K562 (cell line): Measurements from ENCODE around the gene SOX6. TPM values are rescaled to one million over a fixed set of nuclear protein-coding genes. Genes with fewer than 3 reads are reported as not detected.
A peak's percentile ranks its signal among the peaks of the same experiment; 100 is the strongest.

Source experiments
- ATAC-seq: fragments of 200-7000 bp; cut with Tn5 transposase; 3 replicates; pipeline ENCODE4 v1.9.1; 2020; ENCODE audit warnings: moderate library complexity
- BruUV-seq: library from RNA; stranded (reverse); fragments of 400-500 nt; replicated peaks from 2 replicates; lab custom pipeline; 2021; lab: Mats Ljungman, UMichigan
- CTCF ChIA-PET: fragments of 300-600 bp; formaldehyde crosslinking; extraction: SDS; loops from one replicate; lab custom pipeline; 2021; ENCODE audit warnings: low intra/inter-chr PET ratio; lab: Yijun Ruan, JAX
- POLR2A ChIA-PET: fragments of 300-600, 350-650 bp; sonication (Branson Sonifier 250); formaldehyde crosslinking; extraction: SDS; loops from one replicate; lab custom pipeline; 2021; ENCODE audit warnings: antibody characterized with exemption, inconsistent platforms; lab: Yijun Ruan, JAX
- DNase-seq, 4 experiments: peaks; one replicate each; pipeline versions ENCODE4 v3.0.0 to v3.0.0-alpha.2; 2011 to 2018; ENCODE audit warnings: low spot score in 3 of 4, mixed read lengths in 3 of 4; ENCODE audit errors: extremely low read depth in 1 of 4
- FAIRE-seq: peaks from 2 replicates; lab custom pipeline; 2011; peaks lifted over from hg19 to GRCh38; lab: Jason Lieb, UNC
- H2AFZ ChIP-seq: 2 replicates; pipeline ENCODE4 v1.6.0; 2011; ENCODE audit warnings: low read depth, low read length, control low read depth, inconsistent platforms
- H3K27ac ChIP-seq: fragments of 200-600 bp; 3 replicates; pipeline ENCODE4 v1.8.0; 2011; ENCODE audit warnings: low read depth, mild to moderate bottlenecking, control low read depth, inconsistent platforms, low read length, moderate library complexity, mixed read lengths; ENCODE audit errors: extremely low read depth
- H3K27me3 ChIP-seq, 2 experiments: fragments of 300-600 bp in 1 of 2; 2 replicates in 1 of 2; 3 replicates in 1 of 2; pipeline versions ENCODE4 v1.6.0 to v1.8.0; 2011; ENCODE audit warnings: inconsistent platforms in 2 of 2, low read length in 2 of 2, mild to moderate bottlenecking in 1 of 2, mixed read lengths in 1 of 2, moderate library complexity in 1 of 2; ENCODE audit not compliant: control insufficient read depth in 2 of 2, insufficient read depth in 2 of 2
- H3K36me3 ChIP-seq: fragments of 300-600 bp; 3 replicates; pipeline ENCODE4 v1.8.0; 2011; ENCODE audit warnings: mild to moderate bottlenecking, low read length, inconsistent platforms; ENCODE audit not compliant: control insufficient read depth, insufficient read depth
- H3K4me1 ChIP-seq, 2 experiments: fragments of 200-600 bp in 1 of 2; replicated peaks in 1 of 2; 2 replicates in 1 of 2; 3 replicates in 1 of 2; pipeline versions ENCODE4 v1.5.1 to v1.8.0; 2011; ENCODE audit warnings: inconsistent platforms in 2 of 2, low read length in 2 of 2, mild to moderate bottlenecking in 1 of 2, mixed read lengths in 1 of 2, moderate library complexity in 1 of 2; ENCODE audit not compliant: control insufficient read depth in 2 of 2, insufficient read depth in 2 of 2
- H3K4me2 ChIP-seq: 2 replicates; pipeline ENCODE4 v1.6.1; 2011; ENCODE audit warnings: low read length, control low read depth, inconsistent platforms, mixed read lengths; ENCODE audit not compliant: insufficient read depth
- H3K4me3 ChIP-seq: fragments of 200-600 bp; sonication (generic), shearing (Covaris generic); 2 replicates; pipeline ENCODE4 v1.5.1; 2016; ENCODE audit warnings: control low read depth, inconsistent platforms
- H3K79me2 ChIP-seq: fragments of 200-600 bp; 3 replicates; pipeline ENCODE4 v1.8.0; 2011; ENCODE audit warnings: low read length, inconsistent platforms; ENCODE audit not compliant: control insufficient read depth, insufficient read depth
- H3K9ac ChIP-seq, 2 experiments: 2 replicates each; pipeline versions ENCODE4 v1.6.0 to v1.6.1; 2011; ENCODE audit warnings: low read depth in 2 of 2, low read length in 2 of 2, control low read depth in 1 of 2, inconsistent platforms in 1 of 2, mild to moderate bottlenecking in 1 of 2, mixed read lengths in 1 of 2; ENCODE audit not compliant: insufficient read depth in 1 of 2
- H3K9me1 ChIP-seq: one replicate; pipeline ENCODE4 v1.6.0; 2011; ENCODE audit warnings: inconsistent platforms, mild to moderate bottlenecking, low read length, moderate library complexity; ENCODE audit not compliant: control insufficient read depth, insufficient read depth
- H3K9me3 ChIP-seq: replicated peaks from 2 replicates; pipeline ENCODE4 v1.5.1; 2011; ENCODE audit warnings: low read depth, low read length, inconsistent platforms; ENCODE audit not compliant: control insufficient read depth, insufficient read depth
- H4K20me1 ChIP-seq: replicated peaks from 2 replicates; pipeline ENCODE4 v1.6.1; 2011; ENCODE audit warnings: low read length, inconsistent platforms, mixed read lengths; ENCODE audit not compliant: control insufficient read depth, insufficient read depth
- ELK3 ChIP-seq: fragments of 450-650 bp; formaldehyde crosslinking; IDR thresholded peaks from 2 replicates; pipeline ENCODE4 v1.4.0; 2020; ENCODE audit warnings: mild to moderate bottlenecking
- KLF13 ChIP-seq: fragments of 450-650 bp; IDR thresholded peaks from 2 replicates; pipeline ENCODE4 v1.6.1; 2016; ENCODE audit warnings: missing genetic modification characterization, low read depth, mild to moderate bottlenecking, missing compliant biosample characterization, moderate library complexity, borderline replicate concordance
- KLF6 ChIP-seq: fragments of 250-450 bp; sonication (Bioruptor Pico); IDR thresholded peaks from 2 replicates; pipeline ENCODE4 v1.4.0; 2020; ENCODE audit warnings: mild to moderate bottlenecking, moderate library complexity, borderline replicate concordance
- L3MBTL2 ChIP-seq: fragments of 450-650 bp; IDR thresholded peaks from 2 replicates; pipeline ENCODE4 v1.6.1; 2016; ENCODE audit warnings: mild to moderate bottlenecking, moderate library complexity
- LEF1 ChIP-seq: fragments of 450-650 bp; IDR thresholded peaks from 2 replicates; pipeline ENCODE4 v1.6.1; 2016; ENCODE audit warnings: mild to moderate bottlenecking
- MEIS2 ChIP-seq: fragments of 450-650 bp; IDR thresholded peaks from 2 replicates; pipeline ENCODE4 v1.6.1; 2014; ENCODE audit warnings: mild to moderate bottlenecking; ENCODE audit not compliant: partially characterized antibody
- OTX1 ChIP-seq: fragments of 450-650 bp; formaldehyde crosslinking; IDR thresholded peaks from 2 replicates; pipeline ENCODE4 v1.4.0; 2022; ENCODE audit warnings: mild to moderate bottlenecking
- SUPT5H ChIP-seq: fragments of 450-650 bp; IDR thresholded peaks from 2 replicates; pipeline ENCODE4 v1.6.1; 2016
- TOE1 ChIP-seq, 2 experiments: fragments of 450-650 bp in 1 of 2; sonication (generic) in 1 of 2; formaldehyde crosslinking in 1 of 2; IDR thresholded peaks; 2 replicates each; pipeline versions ENCODE4 v1.7.1 to v1.8.0; 2016 to 2022; ENCODE audit warnings: borderline replicate concordance in 2 of 2, mild to moderate bottlenecking in 2 of 2, antibody characterized with exemption in 1 of 2, inconsistent platforms in 1 of 2, low read depth in 1 of 2, missing genetic modification reagents in 1 of 2, moderate library complexity in 1 of 2
- ZFPM2 ChIP-seq: fragments of 250-450 bp; sonication (Bioruptor Pico); IDR thresholded peaks from 2 replicates; pipeline ENCODE4 v1.5.1; 2022; ENCODE audit warnings: mild to moderate bottlenecking
- ZNF592 ChIP-seq: fragments of 450-650 bp; IDR thresholded peaks from 2 replicates; pipeline ENCODE4 v1.6.1; 2017; ENCODE audit warnings: antibody characterized with exemption, mild to moderate bottlenecking
- ZNF766 ChIP-seq: fragments of 200-800 bp; sonication (Bioruptor generic); conservative IDR thresholded peaks from 2 replicates; pipeline ENCODE4 v1.6.1; 2016; ENCODE audit warnings: missing genetic modification characterization, missing compliant biosample characterization
- ZNF780A ChIP-seq: fragments of 250-450 bp; sonication (Bioruptor Pico); IDR thresholded peaks from 2 replicates; pipeline ENCODE4 v1.5.0; 2021; ENCODE audit warnings: mild to moderate bottlenecking
- WGBS: fragments of 100-300 bp; shearing (Covaris generic); methylation state at CpG from one replicate; pipeline ENCODE4 v1.1.6; 2016; ENCODE audit warnings: low coverage, mixed read lengths; ENCODE audit not compliant: insufficient coverage; ENCODE audit errors: missing lambda C conversion rate; 5-methylcytosine and 5-hydroxymethylcytosine counted together
- in situ Hi-C: fragments of 300-500 bp; cut with MboI; formaldehyde crosslinking; loops from 4 replicates; pipeline ENCODE4 v1.15.0; 2018; ENCODE audit warnings: inconsistent platforms, mixed read lengths
- intact Hi-C: fragments of 100-400 bp; cut with micrococcal nuclease; formaldehyde crosslinking; loops from 2 replicates; pipeline ENCODE4 v1.14.2; 2022
- polyA plus RNA-seq, 8 experiments: library from polyadenylated mRNA; depleted of rRNA in 4 of 8; stranded (reverse) in 5 of 8; unstranded in 3 of 8; fragments of >200 nt; fragmentation: Nextera tagmentation in 2 of 8; fragmentation: Illumina TruSeq in 1 of 8; extraction: Ambion mirVana in 2 of 8; extraction: Trizol in 1 of 8; gene quantifications; 2 replicates each; pipeline versions ENCODE4 v1.2.1 to v1.2.3, GENCODE V29; 2011 to 2014; ENCODE audit warnings: inconsistent platforms in 1 of 8, missing spikeins in 1 of 8
- total RNA-seq, 7 experiments: library from RNA; depleted of rRNA in 6 of 7; stranded (reverse); fragments of >200 nt in 6 of 7; fragmentation: Illumina TruSeq in 2 of 7; extraction: Trizol in 2 of 7; gene quantifications; 2 replicates each; pipeline versions ENCODE4 v1.2.1 to v1.2.3, GENCODE V29; 2011 to 2021; ENCODE audit warnings: low replicate concordance in 1 of 7

SOX6 gene
- total and polyA plus RNA-seq, 9 of the 15 experiments (the other 6 are each of a cell fraction or from before 2014, with no cell fraction given), result 0.89 to 8.7 (median 5.7) TPM

- 77% methylated on average over 1 of the region's 1 CpG for WGBS
- in situ Hi-C loops, result no loop called here
- no peak overlapping the region for H3K27ac ChIP-seq
- H3K27me3 ChIP-seq, result no peaks in the 10 kb centered on the region
- no peak overlapping the region for H3K4me2 ChIP-seq
- no TSS peak for BruUV-seq
- H3K9me3 ChIP-seq, result no peaks in the 10 kb centered on the region
- no peak overlapping the region for H3K9ac ChIP-seq
- no peak overlapping the region for H3K4me3 ChIP-seq
- CTCF ChIA-PET, result no interaction called here
- H3K4me1 ChIP-seq, result peaks cover 0 to 12% of the 10 kb centered on the region in 2 experiments; a peak in 3 of 5 replicates
- POLR2A ChIA-PET, result no interaction called here
- H3K36me3 ChIP-seq, result no peaks in the 10 kb centered on the region
- H3K79me2 ChIP-seq, result no peaks in the 10 kb centered on the region
- no peaks in the 10 kb centered on the region for H4K20me1 ChIP-seq
- FAIRE-seq, result no peak
- no peak for TF ChIP-seq OTX1 (CRISPR knock-in tag)
- TF ChIP-seq KLF13, result no peak
- TF ChIP-seq LEF1, result no peak
- TF ChIP-seq ZNF780A (CRISPR knock-in tag), result no peak
- TF ChIP-seq KLF6 (CRISPR knock-in tag), result no peak
- TF ChIP-seq ZFPM2 (CRISPR knock-in tag), result no peak
- TF ChIP-seq ZNF766 (CRISPR knock-in tag), result no peak
- no peak for TF ChIP-seq L3MBTL2
- TF ChIP-seq, all 486 proteins: peak for 0
- intact Hi-C loops, result no loop called here
- H2AFZ ChIP-seq, result no peak overlapping the region
- DNase-seq, result no peak
- H3K9me1 ChIP-seq, result no peaks in the 10 kb centered on the region
- ATAC-seq, result no peak
Measured at GRCh38 chr11:16403851-16404250, 47.5 kb upstream of the SOX6 start.

- H3K4me1 ChIP-seq, result peaks cover 0 to 8% of the 10 kb centered on the region in 2 experiments; a peak in 3 of 5 replicates
- H3K9me3 ChIP-seq, result no peaks in the 10 kb centered on the region
- H3K9me1 ChIP-seq, result no peaks in the 10 kb centered on the region
- H2AFZ ChIP-seq, result no peak overlapping the region
- ChIA-PET POLR2A (no interaction called here), CTCF (no interaction called here)
- H3K4me2 ChIP-seq, result no peak overlapping the region
- H3K27ac ChIP-seq, result no peak overlapping the region
- H3K36me3 ChIP-seq, result no peaks in the 10 kb centered on the region
- H3K79me2 ChIP-seq, result no peaks in the 10 kb centered on the region
- no TSS peak for BruUV-seq
- no peaks in the 10 kb centered on the region for H3K27me3 ChIP-seq
- in situ Hi-C loops (no loop called here), intact Hi-C loops (no loop called here)
- no peak for FAIRE-seq
- H3K9ac ChIP-seq, result no peak overlapping the region
- H3K4me3 ChIP-seq, result no peak overlapping the region
- no peaks in the 10 kb centered on the region for H4K20me1 ChIP-seq
- no peak for DNase-seq
- peak; percentile 66 for ATAC-seq
- WGBS, result 10% methylated on average over 2 of the region's 2 CpGs
- TF ChIP-seq TOE1 (IDR thresholded peaks at IDR 0.05; ENCODE audit: borderline replicate concordance), result no peak
- no peak for TF ChIP-seq TOE1 (CRISPR knock-in tag; IDR thresholded peaks at IDR 0.05; ENCODE audit: borderline replicate concordance, low read depth)
- no peak for TF ChIP-seq ZNF592
- no peak for TF ChIP-seq SUPT5H
- TF ChIP-seq MEIS2, result peak; percentile 41
- no peak for TF ChIP-seq ELK3 (CRISPR knock-in tag)
Measured at GRCh38 chr11:16403448-16403803, 47.1 kb upstream of the SOX6 start.
